Choroid plexus epithelial cell (primary cell): ENCODE data around the gene ELL2.

Experiments used
- DNase-seq: peaks from one replicate; pipeline ENCODE4 v3.0.0-alpha.2; 2010; ENCODE audit warnings: low read depth
- H3K4me3 ChIP-seq: 2 replicates; pipeline ENCODE4 v1.5.1; 2011; ENCODE audit warnings: low read depth, mild to moderate bottlenecking, control low read depth, low read length, moderate library complexity
- CTCF ChIP-seq: conservative IDR thresholded peaks from 2 replicates; pipeline ENCODE4 v1.5.1; 2011; ENCODE audit warnings: low read depth, mild to moderate bottlenecking, control low read depth, inconsistent platforms, low read length, moderate library complexity

The ELL2 gene

GRCh38 chr5:95892784-95893354 lies 68.8 kb downstream of the ELL2 start:
- H3K4me3 ChIP-seq: no peak overlapping the region
- peak; percentile 76 for TF ChIP-seq CTCF
- peak; percentile 73 for DNase-seq

DNA sequence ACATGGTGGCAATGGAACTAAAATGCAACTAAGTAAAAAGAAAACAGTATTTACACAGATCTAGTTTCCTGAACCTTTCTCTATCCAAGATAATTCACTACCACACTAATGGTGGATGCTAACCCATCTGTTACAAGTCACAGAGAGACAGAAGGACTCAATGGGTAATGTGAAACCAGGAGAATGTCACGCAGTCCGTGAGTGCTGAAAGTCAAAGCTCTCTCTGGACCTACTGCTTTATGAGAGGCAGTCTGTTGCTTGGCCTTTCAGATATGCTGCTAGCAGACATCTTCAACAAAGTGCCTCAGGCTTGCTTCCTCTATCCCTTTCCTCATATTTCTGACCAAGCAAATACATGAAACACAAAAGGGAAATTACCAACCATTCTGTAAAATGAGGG lies 70.2 kb downstream of the ELL2 start:
- no peak overlapping the region for H3K4me3 ChIP-seq
- TF ChIP-seq CTCF: no peak
- no peak for DNase-seq

- DNase-seq: no peak
- H3K4me3 ChIP-seq: no peak overlapping the region
- TF ChIP-seq CTCF: no peak
These were observed 72.6 kb downstream of the ELL2 start for GRCh38 chr5:95889076-95889475.

DNA sequence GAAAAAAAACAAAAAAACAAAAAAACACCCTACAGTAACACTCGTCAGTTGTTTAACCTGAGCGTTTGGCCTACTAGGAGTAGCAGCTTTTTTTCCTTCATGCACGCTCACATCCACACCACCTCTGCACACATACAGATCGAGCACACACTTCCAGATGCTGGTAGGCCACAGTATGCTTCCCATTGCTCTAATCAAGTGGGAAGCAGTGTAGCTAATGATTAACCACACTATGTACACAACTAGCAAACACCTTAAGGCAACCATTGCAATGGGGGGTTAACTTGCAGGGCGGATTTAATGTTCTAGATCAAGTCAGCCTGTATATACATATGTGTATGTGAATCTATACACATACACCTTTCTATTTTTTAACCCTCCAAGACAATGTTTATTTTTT lies 73.7 kb downstream of the ELL2 start:
- DNase-seq: no peak
- H3K4me3 ChIP-seq: no peak overlapping the region
- no peak for TF ChIP-seq CTCF

DNA sequence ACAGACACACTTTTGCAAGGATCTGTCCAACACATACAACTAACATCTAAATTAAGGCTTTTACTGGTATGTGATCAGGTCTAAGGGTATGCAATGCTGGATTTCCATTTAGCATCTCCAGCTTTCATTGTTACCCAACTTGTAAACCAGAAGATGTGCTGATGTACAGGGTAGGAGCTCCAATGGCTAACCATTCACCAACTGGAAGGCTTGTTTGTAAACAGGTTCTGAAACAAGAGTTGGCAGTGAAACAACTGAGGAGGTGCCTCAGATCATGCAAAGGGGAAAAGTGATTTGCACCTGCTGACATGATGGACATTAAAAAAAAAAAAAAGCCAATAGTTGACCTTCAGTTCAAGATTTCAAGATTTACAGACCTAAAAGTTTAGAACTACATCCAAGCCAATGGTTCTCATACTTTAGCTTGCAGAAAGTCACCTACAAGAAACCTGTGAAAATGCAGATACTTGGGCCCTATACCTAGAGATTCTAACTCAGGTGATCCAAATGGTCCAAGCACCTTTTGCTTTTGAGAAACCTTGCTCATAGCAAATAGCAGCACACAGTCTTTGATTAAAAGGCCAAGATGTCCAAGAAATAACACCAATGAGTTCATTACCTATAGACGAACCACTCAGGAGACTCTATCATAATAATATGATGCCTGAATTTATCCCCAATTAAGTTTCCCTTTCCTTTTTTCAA lies 75.2 kb downstream of the ELL2 start:
- no peak for TF ChIP-seq CTCF
- DNase-seq: no peak
- H3K4me3 ChIP-seq: no peak overlapping the region

DNA sequence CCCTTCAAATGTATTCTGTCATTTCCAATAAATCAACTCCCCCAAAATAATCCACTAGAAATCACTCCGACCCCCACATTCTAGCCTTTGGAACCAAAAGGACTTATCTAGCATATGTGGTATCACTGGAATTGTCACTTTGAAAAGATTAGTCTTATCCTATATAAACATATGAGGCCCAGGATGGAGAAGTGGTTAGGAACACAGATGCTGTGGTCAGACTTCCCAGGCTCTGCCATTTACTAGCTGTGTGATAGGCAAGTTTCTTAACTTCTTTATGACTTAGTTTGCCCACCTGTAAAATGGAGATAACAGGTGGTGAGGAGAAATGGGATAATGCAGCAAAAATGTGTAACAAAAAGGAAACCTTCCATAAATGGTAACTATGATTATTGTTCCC lies 77.1 kb downstream of the ELL2 start:
- DNase-seq: no peak
- no peak for TF ChIP-seq CTCF
- H3K4me3 ChIP-seq: no peak overlapping the region

DNA sequence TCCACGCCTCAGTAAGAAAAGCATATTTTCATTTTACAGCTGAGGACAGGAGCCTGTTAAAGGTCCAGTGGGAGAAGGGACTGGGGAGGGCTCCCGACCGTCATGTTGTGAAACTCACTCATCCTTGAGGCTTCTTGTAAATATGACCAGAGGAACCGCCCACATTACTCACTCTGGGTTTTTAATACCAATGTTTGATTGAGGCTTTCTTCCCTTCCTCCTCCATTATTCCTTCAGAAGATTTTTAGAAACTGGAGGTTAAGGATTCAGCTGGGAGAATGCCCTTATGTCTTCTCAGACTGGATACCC lies 77.7 kb downstream of the ELL2 start:
- DNase-seq: peak; percentile 75
- no peak overlapping the region for H3K4me3 ChIP-seq

More for the DNA sequence above, 77.7 kb downstream of the ELL2 start:
- no peak for TF ChIP-seq CTCF
